BJ (cell line): ENCODE measurements around the gene ANO10. TPM values are rescaled to one million over a fixed set of nuclear protein-coding genes. Genes with fewer than 3 reads are reported as not detected.

Source experiments
- CTCF ChIA-PET: fragments of 350-600 bp; formaldehyde crosslinking; extraction: SDS; loops from one replicate; lab custom pipeline; 2021; ENCODE audit warnings: antibody characterized with exemption, inconsistent platforms; lab: Yijun Ruan, JAX
- POLR2A ChIA-PET: fragments of 300-600 bp; sonication (Branson Sonifier 250); formaldehyde crosslinking; extraction: SDS; loops from one replicate; lab custom pipeline; 2021; ENCODE audit warnings: antibody characterized with exemption; lab: Charles Lee
- DNase-seq: peaks from one replicate; pipeline ENCODE4 v3.0.0-alpha.2; 2011; ENCODE audit warnings: low read depth
- H3K27me3 ChIP-seq: 2 replicates; pipeline ENCODE4 v1.6.0; 2011; ENCODE audit warnings: low read length; ENCODE audit not compliant: control insufficient read depth, insufficient read depth
- H3K36me3 ChIP-seq: 2 replicates; pipeline ENCODE4 v1.5.1; 2011; ENCODE audit warnings: low read length; ENCODE audit not compliant: control insufficient read depth, insufficient read depth
- H3K4me3 ChIP-seq: 2 replicates; pipeline ENCODE4 v1.5.1; 2011; ENCODE audit warnings: low read depth, mild to moderate bottlenecking, control low read depth, low read length
- polyA plus RNA-seq: library from polyadenylated mRNA; depleted of rRNA; stranded (reverse); fragments of >200 nt; gene quantifications from 2 replicates; pipeline ENCODE4 v1.2.3, GENCODE V29; 2011
- TF ChIP-seq, protein P1 (sequence below): IDR thresholded peaks from 2 replicates; pipeline ENCODE4 v1.5.1; 2011; ENCODE audit warnings: low read depth, mild to moderate bottlenecking, control low read depth, inconsistent platforms, low read length, moderate library complexity; ENCODE audit not compliant: insufficient read depth

Gene ANO10
- polyA plus RNA-seq, 1 experiment, result 36.6 TPM

DNA sequence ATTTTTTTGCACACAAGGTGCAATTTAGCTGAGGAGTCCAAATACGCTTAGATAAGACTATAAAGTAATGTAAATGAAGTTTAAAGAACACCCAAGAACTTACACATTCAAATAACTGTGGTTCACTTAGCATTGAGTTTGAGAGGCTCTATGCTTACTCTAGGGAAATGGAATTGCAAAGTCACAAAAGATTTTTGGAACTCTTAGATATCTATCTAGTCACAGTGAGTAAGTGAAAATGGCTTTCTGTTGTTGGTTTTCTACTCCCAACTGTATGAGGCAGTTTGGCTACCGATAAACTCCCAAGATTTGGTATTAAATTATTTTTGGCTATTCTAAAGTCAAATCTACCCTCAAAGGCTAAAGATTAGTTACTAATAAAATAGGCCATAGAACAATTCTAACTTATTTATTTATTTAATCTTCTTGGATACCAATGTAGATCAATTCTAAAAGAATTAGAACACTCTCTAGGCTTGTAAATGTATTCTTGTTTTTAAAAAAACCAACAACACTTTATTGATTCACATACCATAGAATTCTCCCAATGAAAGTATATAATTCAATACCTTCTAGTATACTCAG is 170.0 kb downstream of the ANO10 start:
- CTCF ChIA-PET, result no interaction called here
- DNase-seq, result no peak

DNA sequence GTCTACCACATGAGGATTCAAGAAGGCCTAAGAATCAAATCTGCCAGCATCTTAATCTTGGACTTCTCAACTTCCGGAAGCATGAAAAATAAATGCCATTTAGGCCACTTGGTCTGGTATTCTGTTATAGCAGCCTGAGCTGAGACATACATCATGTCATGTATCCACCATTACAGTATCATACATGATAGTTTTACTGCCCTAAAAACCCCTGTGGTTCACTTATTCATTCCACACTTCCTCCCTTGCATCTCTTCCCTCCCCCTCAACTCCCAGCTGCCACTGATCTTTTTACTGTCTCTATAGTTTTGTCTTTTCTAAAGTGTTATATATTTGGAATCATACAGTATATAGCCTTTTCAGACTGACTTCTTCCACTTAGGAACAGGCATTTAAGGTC is 173.7 kb downstream of the ANO10 start:
- DNase-seq, result no peak
- Histone ChIP-seq H3K27me3 (no peaks in the 10 kb centered on the region), H3K36me3 (no peaks in the 10 kb centered on the region), H3K4me3 (no peak overlapping the region)
- TF ChIP-seq, protein P1, sequence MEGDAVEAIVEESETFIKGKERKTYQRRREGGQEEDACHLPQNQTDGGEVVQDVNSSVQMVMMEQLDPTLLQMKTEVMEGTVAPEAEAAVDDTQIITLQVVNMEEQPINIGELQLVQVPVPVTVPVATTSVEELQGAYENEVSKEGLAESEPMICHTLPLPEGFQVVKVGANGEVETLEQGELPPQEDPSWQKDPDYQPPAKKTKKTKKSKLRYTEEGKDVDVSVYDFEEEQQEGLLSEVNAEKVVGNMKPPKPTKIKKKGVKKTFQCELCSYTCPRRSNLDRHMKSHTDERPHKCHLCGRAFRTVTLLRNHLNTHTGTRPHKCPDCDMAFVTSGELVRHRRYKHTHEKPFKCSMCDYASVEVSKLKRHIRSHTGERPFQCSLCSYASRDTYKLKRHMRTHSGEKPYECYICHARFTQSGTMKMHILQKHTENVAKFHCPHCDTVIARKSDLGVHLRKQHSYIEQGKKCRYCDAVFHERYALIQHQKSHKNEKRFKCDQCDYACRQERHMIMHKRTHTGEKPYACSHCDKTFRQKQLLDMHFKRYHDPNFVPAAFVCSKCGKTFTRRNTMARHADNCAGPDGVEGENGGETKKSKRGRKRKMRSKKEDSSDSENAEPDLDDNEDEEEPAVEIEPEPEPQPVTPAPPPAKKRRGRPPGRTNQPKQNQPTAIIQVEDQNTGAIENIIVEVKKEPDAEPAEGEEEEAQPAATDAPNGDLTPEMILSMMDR, result no peak
- CTCF ChIA-PET, result no interaction called here
- POLR2A ChIA-PET, result no interaction called here

More for the DNA sequence above, 170.0 kb downstream of the ANO10 start:
- TF ChIP-seq, protein P1, result no peak
- POLR2A ChIA-PET, result no interaction called here
- Histone ChIP-seq H3K36me3 (no peaks in the 10 kb centered on the region), H3K4me3 (no peak overlapping the region), H3K27me3 (no peaks in the 10 kb centered on the region)

DNA sequence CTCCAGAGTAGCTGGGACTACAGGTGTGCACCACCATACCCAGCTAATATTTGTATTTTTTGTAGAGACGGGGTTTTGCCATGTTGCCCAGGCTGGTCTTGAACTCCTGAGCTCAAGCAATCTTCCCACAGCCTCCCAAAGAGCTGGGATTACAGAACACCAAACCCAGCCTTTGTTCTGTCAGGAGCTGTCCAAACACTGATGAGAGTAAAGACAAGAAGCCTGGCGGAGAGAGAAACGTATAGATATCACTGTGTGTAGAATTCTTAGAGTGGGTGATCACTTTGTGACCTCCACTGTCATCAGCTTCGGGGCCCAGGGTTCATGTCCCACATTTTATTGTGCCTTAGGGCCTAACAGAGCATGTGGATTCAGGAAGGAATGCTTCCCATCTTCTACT is 176.0 kb downstream of the ANO10 start:
- no peak for DNase-seq
- CTCF ChIA-PET, result interaction anchor here (0.9 to 1.4 kb wide), 2 partner anchors 12 to 22 kb away, joined by 3 to 4 read pairs; no protein-coding TSS in a partner anchor
- H3K4me3 ChIP-seq, result no peak overlapping the region
- POLR2A ChIA-PET, result no interaction called here
- TF ChIP-seq, protein P1, result no peak
- no peaks in the 10 kb centered on the region for H3K27me3 ChIP-seq
- H3K36me3 ChIP-seq, result no peaks in the 10 kb centered on the region

DNA sequence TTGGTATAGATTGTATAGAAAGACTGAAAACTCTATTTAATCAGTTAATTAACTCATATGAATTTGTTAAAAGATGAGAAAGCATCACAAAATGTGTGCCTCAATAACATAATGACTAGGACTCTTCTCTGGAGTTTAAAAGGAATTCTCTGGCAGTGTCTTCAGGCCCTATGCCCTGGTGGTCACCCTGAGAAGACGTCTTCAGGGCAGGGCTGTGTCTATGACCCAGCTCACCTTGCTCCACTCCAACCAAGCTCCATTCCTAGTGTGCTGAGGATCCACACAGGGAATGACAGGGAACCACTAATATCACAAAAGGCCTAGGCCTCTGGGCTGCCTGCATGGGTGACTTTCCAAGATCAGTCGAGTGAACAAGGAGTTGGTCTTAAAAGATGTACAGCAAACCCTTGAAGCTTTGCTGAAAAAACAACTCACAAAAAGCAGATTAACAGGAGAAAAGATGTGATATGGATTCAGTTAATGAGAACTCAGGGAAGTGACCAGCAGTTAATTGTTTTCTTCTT is 178.9 kb downstream of the ANO10 start:
- Histone ChIP-seq H3K27me3 (no peaks in the 10 kb centered on the region), H3K36me3 (no peaks in the 10 kb centered on the region), H3K4me3 (no peak overlapping the region)
- POLR2A ChIA-PET, result no interaction called here
- no peak for DNase-seq
- CTCF ChIA-PET, result no interaction called here
- TF ChIP-seq, protein P1, result no peak

DNA sequence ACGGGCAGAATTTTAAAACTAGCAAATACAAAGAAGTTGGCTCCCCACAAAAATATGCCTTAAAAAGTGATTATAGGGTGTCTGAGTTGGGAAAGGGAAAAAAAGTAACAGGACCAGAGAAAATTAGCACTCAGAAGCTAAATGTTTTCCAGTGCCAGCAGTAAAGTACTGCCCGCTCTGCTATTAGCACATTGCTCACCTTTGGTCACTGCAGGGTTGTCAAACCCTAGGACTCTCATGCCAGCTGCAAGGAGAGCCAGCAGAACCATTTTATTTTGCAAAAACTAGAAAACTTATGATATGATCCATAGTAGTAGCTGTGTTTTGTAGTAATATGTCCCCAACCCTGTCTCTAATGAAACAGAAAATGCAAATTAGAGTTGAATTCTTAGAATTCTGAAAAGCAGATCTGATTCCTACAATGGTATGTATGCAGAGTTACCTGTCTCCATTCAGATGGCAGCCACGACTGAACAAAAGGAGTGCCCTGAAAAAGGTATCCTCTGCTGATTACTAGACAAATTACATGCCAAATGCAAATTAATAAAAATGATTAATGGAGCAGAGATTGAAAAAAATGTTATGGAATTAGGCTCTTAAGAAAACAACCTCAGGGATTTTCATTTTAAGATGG is 185.2 kb downstream of the ANO10 start:
- Histone ChIP-seq H3K36me3 (no peaks in the 10 kb centered on the region), H3K4me3 (no peak overlapping the region), H3K27me3 (no peaks in the 10 kb centered on the region)
- no peak for DNase-seq
- TF ChIP-seq, protein P1, result no peak
- CTCF ChIA-PET, result interaction anchor here (1.0 kb wide), 1 partner anchor 24 kb away, joined by 3 read pairs; no protein-coding TSS in a partner anchor
- POLR2A ChIA-PET, result no interaction called here
